GM23248 (cell line): Measurements from ENCODE around the gene CFAP99.

Experiments used
- EZH2 ChIP-seq: fragments of 200-600 bp; sonication (generic); IDR thresholded peaks from 2 replicates; pipeline ENCODE4 v1.6.1; 2018; ENCODE audit warnings: antibody characterized with exemption, mild to moderate bottlenecking; ENCODE audit not compliant: insufficient read depth, poor library complexity, severe bottlenecking
- EZH2phosphoT487 ChIP-seq: fragments of 200-600 bp; sonication (generic); IDR thresholded peaks from 2 replicates; pipeline ENCODE4 v1.6.1; 2018; ENCODE audit warnings: antibody characterized with exemption, moderate library complexity, mild to moderate bottlenecking, low read depth; ENCODE audit not compliant: insufficient read depth

DNA sequence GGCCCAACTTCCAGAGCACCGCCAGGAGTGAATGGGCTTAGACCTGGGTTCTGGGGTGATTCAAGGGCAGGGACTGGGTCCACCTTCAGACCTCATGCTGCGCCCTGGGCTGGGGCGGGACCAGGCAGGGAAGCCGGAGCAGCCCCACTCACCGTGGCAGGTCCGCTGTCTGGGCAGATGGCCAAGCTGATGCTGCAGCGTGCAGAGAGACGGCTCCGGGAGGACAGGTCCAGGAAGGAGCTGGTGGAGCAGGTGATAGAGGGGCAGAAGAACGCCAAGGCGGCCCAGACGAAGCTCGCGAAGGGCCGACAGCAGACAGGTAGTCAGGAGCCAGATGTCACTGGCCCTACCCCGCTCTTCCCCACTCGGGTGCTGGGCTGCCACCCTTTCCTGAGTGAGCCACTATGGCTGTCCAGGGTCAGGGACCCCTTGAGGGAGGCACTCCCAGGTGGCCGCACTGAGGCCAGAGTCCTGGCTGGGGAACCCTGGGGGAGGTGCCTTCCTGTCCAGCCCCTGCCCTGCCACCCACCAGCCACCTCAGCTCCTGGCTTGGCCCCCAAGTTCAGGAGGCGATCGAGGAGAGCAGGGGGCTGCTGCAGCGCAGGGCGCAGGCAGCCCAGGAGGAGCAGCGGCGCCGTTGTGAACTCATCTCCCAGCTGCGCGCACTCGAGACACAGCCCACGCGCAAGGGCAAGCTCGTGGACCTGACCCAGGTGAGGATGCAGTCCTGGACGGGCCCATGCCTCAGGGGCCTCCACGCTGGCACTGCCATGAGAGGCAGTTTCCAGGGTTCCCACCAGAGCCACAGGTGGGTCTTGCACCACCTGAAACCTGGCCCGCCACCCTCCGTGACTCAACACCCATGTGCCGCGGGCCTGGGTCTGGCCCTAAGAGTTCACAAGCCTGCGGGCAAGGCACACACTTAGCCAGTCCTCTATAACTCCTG is 40.1 kb downstream of the CFAP99 start:
- TF ChIP-seq EZH2 (no peak), EZH2phosphoT487 (no peak)
